Ectodermal cell (in vitro differentiated cells): ENCODE results near the gene ZNF678. TPM values are rescaled to one million over a fixed set of nuclear protein-coding genes. Genes with fewer than 3 reads are reported as not detected.

Source experiments
- H3K27ac ChIP-seq: 2 replicates; pipeline ENCODE4 v1.7.0; 2013; ENCODE audit warnings: mild to moderate bottlenecking, low read depth, low read length; ENCODE audit not compliant: insufficient read depth, poor library complexity, severe bottlenecking
- H3K27me3 ChIP-seq: 2 replicates; pipeline ENCODE4 v1.7.0; 2013; ENCODE audit warnings: mild to moderate bottlenecking, low read length; ENCODE audit not compliant: insufficient read depth, control insufficient read depth, poor library complexity, severe bottlenecking
- H3K36me3 ChIP-seq: one replicate; pipeline ENCODE4 v1.7.0; 2013; ENCODE audit warnings: low read length; ENCODE audit not compliant: control insufficient read depth, insufficient read depth
- H3K4me1 ChIP-seq: one replicate; pipeline ENCODE4 v1.7.0; 2013; ENCODE audit warnings: low read length; ENCODE audit not compliant: control insufficient read depth, insufficient read depth
- H3K4me3 ChIP-seq: 2 replicates; pipeline ENCODE4 v1.7.0; 2013; ENCODE audit warnings: low read depth, low read length, control low read depth; ENCODE audit not compliant: insufficient read depth
- H3K9me3 ChIP-seq: 2 replicates; pipeline ENCODE4 v1.7.0; 2013; ENCODE audit warnings: mild to moderate bottlenecking, low read length, moderate library complexity; ENCODE audit not compliant: control insufficient read depth
- WGBS, 2 experiments: methylation state at CpG; one replicate each; pipeline ENCODE4 v1.1.7; 2013; ENCODE audit warnings: missing lambda C conversion rate in 2 of 2; 5-methylcytosine and 5-hydroxymethylcytosine counted together
- polyA plus RNA-seq, 4 experiments: library from polyadenylated mRNA; stranded (reverse); fragments of 50-300 nt; gene quantifications; one replicate each; pipeline ENCODE4 v1.2.3, GENCODE V29; 2013

Gene ZNF678
- 17.9 TPM for polyA plus RNA-seq (2013, experiment 1 of 4)
- polyA plus RNA-seq (2013, experiment 2 of 4): 19.5 TPM
- polyA plus RNA-seq (2013, experiment 3 of 4): 20.7 TPM
- polyA plus RNA-seq (2013, experiment 4 of 4): 20.6 TPM

- H3K4me3 ChIP-seq: peak within 1 kb of the TSS; percentile 73
- H3K27ac ChIP-seq: peak within 1 kb of the TSS; percentile 98
- no peaks in the 10 kb centered on the region for H3K9me3 ChIP-seq
- peaks cover 9% of the 10 kb centered on the region for H3K36me3 ChIP-seq
- H3K4me1 ChIP-seq: peaks cover 6% of the 10 kb centered on the region
- no peaks in the 10 kb centered on the region for H3K27me3 ChIP-seq
- WGBS, 2 experiments: 1% methylated on average over 39 of the region's 39 CpGs
Measured at GRCh38 chr1:227563324-227564201, at the start of gene ZNF678. Gene ZNF678 (plus strand): TSS chr1:227563556. CDS start chr1:227650992, 87,436 bp downstream.

- Histone ChIP-seq H3K4me3 (no peak overlapping the region), H3K36me3 (no peaks in the 10 kb centered on the region), H3K4me1 (no peaks in the 10 kb centered on the region), H3K27me3 (no peaks in the 10 kb centered on the region), H3K27ac (no peak overlapping the region), H3K9me3 (no peaks in the 10 kb centered on the region)
- 78 to 98% methylated on average over 4 of the region's 4 CpGs for WGBS, 2 experiments
Measured at GRCh38 chr1:227518876-227519275, 44.5 kb upstream of the ZNF678 start.

- no peaks in the 10 kb centered on the region for H3K27me3 ChIP-seq
- peaks cover 2% of the 10 kb centered on the region for H3K9me3 ChIP-seq
- H3K27ac ChIP-seq: no peak overlapping the region
- H3K4me3 ChIP-seq: no peak overlapping the region
- H3K4me1 ChIP-seq: no peaks in the 10 kb centered on the region
- 87 to 89% methylated on average over 11 of the region's 11 CpGs for WGBS, 2 experiments
- H3K36me3 ChIP-seq: no peaks in the 10 kb centered on the region
Measured at GRCh38 chr1:227521782-227522181, 41.6 kb upstream of the ZNF678 start.

GRCh38 chr1:227526524-227526923 lies 36.8 kb upstream of the ZNF678 start:
- Histone ChIP-seq H3K9me3 (peaks cover 2% of the 10 kb centered on the region), H3K27me3 (no peaks in the 10 kb centered on the region), H3K27ac (no peak overlapping the region), H3K4me1 (no peaks in the 10 kb centered on the region), H3K4me3 (no peak overlapping the region), H3K36me3 (no peaks in the 10 kb centered on the region)
- 96 to 100% methylated on average over 1 to 2 of the region's 2 CpGs for WGBS, 2 experiments

- 95 to 98% methylated on average over 3 of the region's 3 CpGs for WGBS, 2 experiments
- Histone ChIP-seq H3K9me3 (no peaks in the 10 kb centered on the region), H3K4me3 (no peak overlapping the region), H3K36me3 (no peaks in the 10 kb centered on the region), H3K27ac (no peak overlapping the region), H3K4me1 (no peaks in the 10 kb centered on the region), H3K27me3 (no peaks in the 10 kb centered on the region)
Measured at GRCh38 chr1:227532019-227532619, 31.2 kb upstream of the ZNF678 start.

GRCh38 chr1:227540170-227541098 lies 22.9 kb upstream of the ZNF678 start:
- peaks cover 16% of the 10 kb centered on the region for H3K27me3 ChIP-seq
- no peak overlapping the region for H3K4me3 ChIP-seq
- H3K9me3 ChIP-seq: no peaks in the 10 kb centered on the region
- no peaks in the 10 kb centered on the region for H3K4me1 ChIP-seq
- H3K27ac ChIP-seq: no peak overlapping the region
- 96 to 97% methylated on average over 5 of the region's 5 CpGs for WGBS, 2 experiments
- no peaks in the 10 kb centered on the region for H3K36me3 ChIP-seq

- H3K36me3 ChIP-seq: no peaks in the 10 kb centered on the region
- H3K4me3 ChIP-seq: no peak overlapping the region
- WGBS, 2 experiments: 94 to 95% methylated on average over 5 of the region's 5 CpGs
- H3K27me3 ChIP-seq: peaks cover 16% of the 10 kb centered on the region
- no peaks in the 10 kb centered on the region for H3K4me1 ChIP-seq
- no peak overlapping the region for H3K27ac ChIP-seq
- H3K9me3 ChIP-seq: no peaks in the 10 kb centered on the region
Measured at GRCh38 chr1:227541129-227541528, 22.2 kb upstream of the ZNF678 start.

GRCh38 chr1:227541796-227542152 lies 21.6 kb upstream of the ZNF678 start:
- Histone ChIP-seq H3K4me1 (no peaks in the 10 kb centered on the region), H3K9me3 (no peaks in the 10 kb centered on the region), H3K27ac (no peak overlapping the region), H3K27me3 (peaks cover 16% of the 10 kb centered on the region), H3K36me3 (no peaks in the 10 kb centered on the region), H3K4me3 (peak overlapping the region; percentile 55)
- 42 to 45% methylated on average over 32 of the region's 32 CpGs for WGBS, 2 experiments

GRCh38 chr1:227542153-227543120 lies 20.9 kb upstream of the ZNF678 start:
- Histone ChIP-seq H3K27ac (no peak overlapping the region), H3K4me3 (peak overlapping the region; percentile 55), H3K27me3 (peaks cover 16% of the 10 kb centered on the region), H3K9me3 (no peaks in the 10 kb centered on the region), H3K36me3 (no peaks in the 10 kb centered on the region), H3K4me1 (no peaks in the 10 kb centered on the region)
- 8% methylated on average over 84 of the region's 84 CpGs for WGBS, 2 experiments
